NCI-H82 treated with DMSO at 0.1 percent for 48 hours (cell line): Measurements from ENCODE around the gene PGAM5.
"Not testable (repeated sequence)": the region's sequence is repeated elsewhere in the genome, so short reads cannot be mapped to it uniquely, and the experiment has no call there.

ENCODE experiments used
- DNase-seq: peaks from one replicate; lab custom pipeline; 2025; ENCODE audit not compliant: unreplicated experiment; lab: John Stamatoyannopoulos, UW

The PGAM5 gene

GRCh38 chr12:132687211-132688164 lies 23.2 kb upstream of the PGAM5 start, which contains the start of the genes POLE and PXMP2:
Gene POLE, minus strand, starts transcription at chr12:132687342. Its CDS starts 27 bp downstream, at chr12:132687315.
Gene PXMP2, plus strand, starts transcription at chr12:132687587. Its CDS starts 84 bp downstream, at chr12:132687671.
- DNase-seq, result peak; percentile 89

DNA sequence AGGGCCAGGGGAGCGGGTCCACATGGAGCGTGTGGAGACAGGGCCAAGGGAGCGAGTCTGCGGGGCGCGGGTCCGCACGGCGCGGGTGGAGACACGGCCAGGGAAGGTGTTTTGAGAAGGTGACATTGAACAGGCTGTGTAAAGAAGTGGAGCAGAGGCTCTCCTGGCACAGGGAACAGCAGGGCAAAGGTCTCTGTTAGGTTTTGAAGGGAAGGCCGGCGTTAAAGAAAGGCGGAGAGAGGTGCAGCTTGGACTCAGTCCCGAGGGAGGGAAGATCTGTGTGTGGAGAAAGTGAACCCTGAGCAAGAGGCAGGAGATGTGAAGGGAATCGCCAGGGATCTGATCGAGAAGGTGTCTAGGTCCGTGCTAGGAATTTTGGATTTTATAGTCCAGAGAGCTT lies 21.4 kb upstream of the PGAM5 start:
- DNase-seq, result no peak

DNA sequence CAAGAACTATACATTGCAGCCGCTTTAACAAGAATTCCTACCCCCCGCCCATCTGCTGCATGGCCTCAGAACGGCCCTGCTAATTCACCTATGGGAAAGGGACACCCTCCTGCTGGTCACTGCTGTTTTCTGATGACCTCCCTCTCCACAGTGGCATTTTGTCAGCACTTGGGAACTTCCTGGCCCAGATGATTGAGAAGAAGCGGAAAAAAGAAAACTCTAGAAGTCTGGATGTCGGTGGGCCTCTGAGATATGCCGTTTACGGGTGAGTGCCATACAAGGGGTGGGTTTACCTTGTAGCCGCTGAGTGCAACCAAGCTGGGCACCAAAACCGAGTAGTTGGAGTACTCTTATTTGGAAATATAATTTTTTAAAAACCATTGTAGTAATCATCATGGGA lies 20.5 kb upstream of the PGAM5 start:
- no peak for DNase-seq

DNA sequence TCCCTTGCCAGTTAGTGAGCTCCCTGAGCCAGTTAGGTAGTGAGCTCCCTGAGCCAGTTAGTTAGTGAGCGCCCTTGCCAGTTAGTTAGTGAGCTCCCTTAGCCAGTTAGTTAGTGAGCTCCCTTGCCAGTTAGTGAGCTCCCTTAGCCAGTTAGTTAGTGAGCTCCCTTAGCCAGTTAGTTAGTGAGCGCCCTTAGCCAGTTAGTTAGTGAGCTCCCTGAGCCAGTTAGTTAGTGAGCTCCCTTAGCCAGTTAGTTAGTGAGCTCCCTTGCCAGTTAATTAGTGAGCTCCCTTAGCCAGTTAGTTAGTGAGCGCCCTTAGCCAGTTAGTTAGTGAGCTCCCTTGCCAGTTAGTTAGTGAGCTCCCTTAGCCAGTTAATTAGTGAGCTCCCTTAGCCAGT lies 18.6 kb upstream of the PGAM5 start:
- DNase-seq, result not testable (repeated sequence)

DNA sequence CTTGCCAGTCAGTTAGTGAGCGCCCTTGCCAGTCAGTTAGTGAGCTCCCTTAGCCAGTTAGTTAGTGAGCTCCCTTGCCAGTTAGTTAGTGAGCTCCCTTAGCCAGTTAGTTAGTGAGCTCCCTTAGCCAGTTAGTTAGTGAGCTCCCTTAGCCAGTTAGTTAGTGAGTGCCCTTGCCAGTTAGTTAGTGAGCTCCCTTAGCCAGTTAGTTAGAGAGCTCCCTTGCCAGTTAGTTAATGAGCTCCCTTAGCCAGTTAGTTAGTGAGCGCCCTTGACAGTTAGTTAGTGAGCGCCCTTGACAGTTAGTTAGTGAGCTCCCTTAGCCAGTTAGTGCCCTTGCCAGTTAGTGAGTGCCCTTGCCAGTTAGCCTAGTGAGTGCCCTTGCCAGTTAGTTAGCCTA lies 15.8 kb upstream of the PGAM5 start:
- DNase-seq, result not testable (repeated sequence)

- DNase-seq, result no peak
Measured at GRCh38 chr12:132695431-132695830, 15.2 kb upstream of the PGAM5 start.

DNA sequence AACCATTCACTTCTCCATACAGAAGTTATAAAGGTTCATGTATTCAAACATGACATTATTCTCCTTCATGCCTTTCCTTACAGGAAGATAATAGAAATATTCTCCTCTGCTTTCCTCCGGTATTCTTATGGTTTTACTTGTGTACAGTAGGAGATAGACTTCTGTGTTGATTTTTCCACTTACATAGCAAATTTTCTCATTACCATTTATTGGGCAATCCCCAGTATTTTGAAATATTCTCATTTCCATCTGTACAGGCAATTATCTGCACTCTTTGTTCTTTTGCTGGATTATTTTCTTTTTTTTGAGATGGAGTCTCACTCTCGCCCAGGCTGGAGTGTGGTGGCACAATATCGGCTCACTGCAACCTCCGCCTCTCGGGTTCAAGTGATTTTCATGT lies 12.3 kb upstream of the PGAM5 start:
- no peak for DNase-seq

DNA sequence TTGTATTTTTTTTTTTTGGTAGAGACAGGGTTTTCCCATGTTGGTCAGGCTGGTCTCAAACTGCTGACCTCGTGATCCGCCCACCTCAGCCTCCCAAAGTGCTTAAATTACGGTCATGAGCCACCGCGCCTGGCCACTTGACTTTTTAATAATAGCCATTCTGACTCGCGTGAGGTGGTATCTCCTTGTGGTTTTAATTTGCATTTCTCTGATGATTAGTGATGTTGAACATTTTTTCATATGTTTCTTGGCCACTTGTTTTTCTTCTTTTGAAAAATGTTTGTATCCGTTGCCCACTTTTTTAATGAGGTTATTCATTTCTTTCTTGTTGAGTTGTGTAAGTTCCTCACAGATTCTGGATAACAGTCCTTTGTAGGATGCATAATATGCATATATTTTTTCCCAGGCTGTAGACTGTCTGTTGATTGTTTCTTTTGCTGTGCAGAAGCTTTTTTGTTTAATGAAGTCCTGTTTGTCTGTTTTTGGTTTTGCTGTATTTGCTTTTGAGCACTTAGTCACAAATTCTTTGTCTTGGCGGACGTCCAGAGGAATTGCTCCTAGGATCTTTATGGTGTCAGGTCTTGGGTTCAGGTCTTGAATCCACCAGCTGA lies 10.3 kb upstream of the PGAM5 start:
- DNase-seq, result no peak

- no peak for DNase-seq
Measured at GRCh38 chr12:132702640-132703039, 8.0 kb upstream of the PGAM5 start.

DNA sequence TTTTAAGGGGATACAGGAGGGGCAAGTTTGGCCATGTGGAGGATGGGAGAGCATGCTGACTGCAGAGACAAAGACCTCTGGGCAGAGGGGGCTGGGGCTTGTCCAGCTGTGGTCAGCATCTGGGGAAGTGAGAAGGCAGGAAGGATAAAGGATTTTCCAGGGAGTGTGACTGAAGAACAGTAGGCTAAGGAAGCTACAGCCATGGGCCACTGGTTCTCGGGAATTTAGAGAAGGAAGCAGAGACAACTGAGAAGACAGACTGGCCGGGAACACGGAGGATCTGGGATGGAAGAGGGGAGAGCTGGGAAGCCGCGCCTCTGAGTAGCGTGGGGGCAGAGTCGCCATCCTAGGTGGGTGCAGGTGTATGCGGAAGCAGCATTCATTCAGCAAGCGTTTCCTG lies 7.0 kb upstream of the PGAM5 start:
- no peak for DNase-seq

DNA sequence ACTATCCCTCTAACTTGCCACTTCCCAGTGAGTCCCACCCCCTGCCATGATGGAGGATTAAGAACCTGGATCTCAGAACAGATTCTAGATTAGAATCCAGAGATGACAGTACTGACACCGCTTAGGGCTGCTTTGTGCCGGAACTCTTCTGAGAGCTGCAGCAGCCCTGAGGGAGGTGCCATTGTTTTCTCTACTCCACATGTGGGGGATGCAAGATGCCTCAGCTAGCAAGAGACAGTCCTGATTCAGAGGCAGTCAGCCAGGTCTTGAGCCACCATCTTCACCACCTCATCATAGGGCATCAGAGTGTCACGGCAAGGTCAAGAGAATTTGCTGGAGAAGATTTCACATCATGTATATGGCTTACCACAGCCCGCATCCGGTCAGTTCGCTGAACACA lies 3.4 kb upstream of the PGAM5 start:
- DNase-seq, result no peak

DNA sequence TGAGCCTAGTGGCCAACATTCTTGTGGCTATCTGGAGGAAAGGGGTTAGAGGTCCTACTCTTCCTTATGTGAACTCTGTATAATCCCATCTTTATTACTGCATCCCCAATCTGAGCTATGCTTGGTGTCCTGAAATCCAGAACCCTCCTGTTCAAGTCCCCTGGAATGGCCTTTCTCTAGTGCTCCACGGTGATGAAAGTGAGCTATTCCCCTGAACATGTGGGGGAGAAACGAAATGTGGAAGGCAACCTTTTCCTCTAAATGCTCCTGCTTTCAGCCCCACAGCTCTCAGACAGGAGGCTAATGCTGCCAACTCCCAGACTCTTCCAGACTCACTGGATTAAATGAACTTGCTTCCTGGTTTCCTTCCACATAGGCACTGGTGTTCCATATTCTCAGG lies 2.5 kb upstream of the PGAM5 start:
- no peak for DNase-seq

DNA sequence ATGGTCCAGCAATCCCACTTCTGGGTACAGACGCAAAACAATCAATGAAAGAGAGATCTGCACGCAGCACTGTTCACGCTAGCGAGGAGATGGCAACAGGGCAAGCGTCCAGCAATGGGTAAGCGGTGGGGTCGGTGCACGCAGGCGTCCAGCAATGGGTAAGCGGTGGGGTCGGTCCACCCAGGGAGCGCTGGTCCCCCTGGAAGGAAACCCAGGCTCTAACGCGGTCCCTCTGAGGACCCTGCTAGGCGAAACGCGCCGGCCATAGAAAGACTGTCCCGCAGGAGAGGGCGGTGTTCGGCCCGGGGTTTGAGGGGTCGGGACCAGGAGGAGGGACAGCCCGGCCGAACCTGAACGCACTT lies 618 bp upstream of the PGAM5 start:
- DNase-seq, result no peak

DNA sequence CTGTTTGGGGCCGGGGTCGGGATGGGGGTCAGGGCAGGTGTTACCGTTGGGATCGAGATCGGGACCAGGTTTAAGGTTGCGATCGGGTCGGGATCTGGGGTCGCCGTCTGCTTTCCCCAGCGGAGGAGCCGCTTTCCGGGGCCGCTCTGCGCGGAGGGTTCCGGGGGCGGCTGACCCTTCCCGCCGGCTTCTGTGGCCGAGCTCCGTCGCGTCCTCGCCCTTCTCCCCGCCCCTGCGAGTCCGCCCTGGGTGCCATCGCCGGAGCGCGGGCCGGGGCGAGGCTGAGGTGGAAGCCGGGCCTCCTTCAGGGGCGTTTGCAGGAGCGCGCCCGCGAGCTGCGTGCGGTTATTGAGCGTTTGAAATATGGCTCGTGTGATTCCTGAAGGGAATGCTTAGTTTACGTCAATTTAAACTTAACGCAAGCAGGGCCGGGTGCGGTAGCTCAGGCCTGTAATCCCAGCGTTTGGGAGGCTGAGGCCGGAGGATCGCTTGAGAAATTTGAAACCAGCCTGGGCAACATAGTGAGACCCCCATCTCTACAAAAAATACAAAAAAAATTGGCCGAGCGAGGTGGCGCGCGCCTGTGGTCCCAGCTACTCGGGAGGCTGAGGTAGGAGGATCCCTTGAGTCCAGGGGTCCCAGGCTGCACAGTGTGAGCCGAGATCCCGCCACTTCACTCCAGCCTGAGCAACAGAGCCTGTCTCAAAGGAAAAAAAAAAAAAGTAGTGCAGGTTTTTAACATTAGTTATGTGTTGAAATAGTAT lies 620 bp downstream of the PGAM5 start:
- no peak for DNase-seq

GRCh38 chr12:132713123-132713522 lies 2.5 kb downstream of the PGAM5 start:
- no peak for DNase-seq

DNA sequence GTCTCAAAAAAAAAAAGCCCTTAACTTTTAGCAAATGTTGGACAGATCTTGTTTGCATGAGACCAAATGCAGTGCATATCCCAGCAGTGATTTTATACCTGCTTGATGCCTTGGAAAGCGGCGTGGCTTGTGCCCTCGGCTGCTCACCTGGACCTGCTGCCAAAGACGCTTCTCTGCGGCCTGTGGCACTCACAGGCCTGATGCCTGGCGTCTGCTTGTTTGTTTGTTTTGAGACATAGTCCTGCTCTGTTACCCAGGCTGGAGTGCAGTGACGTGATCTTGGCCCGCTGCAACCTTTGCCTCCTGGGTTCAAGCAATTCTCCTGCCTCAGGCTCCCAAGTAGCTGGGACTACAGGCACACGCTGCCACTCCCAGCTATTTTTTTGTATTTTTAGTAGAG lies 5.2 kb downstream of the PGAM5 start:
- DNase-seq, result no peak

DNA sequence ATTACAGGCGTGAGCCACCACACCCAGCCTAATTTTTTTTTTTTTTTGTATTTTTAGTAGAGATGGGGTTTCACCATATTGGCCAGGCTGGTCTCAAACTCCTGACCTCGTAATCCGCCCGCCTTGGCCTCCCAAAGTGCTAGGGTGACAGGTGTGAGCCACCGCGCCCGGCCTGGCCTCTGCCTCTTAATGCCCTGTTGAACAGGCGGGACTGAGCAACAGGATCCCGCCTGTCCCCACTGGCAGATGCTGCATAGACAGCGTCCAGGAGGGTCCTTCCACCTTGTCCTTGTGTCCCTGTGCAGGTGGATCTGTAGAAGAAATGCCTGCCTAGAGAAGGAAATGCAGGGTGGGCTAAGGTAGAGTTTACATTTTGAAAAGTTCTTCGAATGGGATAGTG lies 5.7 kb downstream of the PGAM5 start:
- DNase-seq, result no peak

GRCh38 chr12:132717011-132717410 lies 6.4 kb downstream of the PGAM5 start:
- DNase-seq, result no peak

DNA sequence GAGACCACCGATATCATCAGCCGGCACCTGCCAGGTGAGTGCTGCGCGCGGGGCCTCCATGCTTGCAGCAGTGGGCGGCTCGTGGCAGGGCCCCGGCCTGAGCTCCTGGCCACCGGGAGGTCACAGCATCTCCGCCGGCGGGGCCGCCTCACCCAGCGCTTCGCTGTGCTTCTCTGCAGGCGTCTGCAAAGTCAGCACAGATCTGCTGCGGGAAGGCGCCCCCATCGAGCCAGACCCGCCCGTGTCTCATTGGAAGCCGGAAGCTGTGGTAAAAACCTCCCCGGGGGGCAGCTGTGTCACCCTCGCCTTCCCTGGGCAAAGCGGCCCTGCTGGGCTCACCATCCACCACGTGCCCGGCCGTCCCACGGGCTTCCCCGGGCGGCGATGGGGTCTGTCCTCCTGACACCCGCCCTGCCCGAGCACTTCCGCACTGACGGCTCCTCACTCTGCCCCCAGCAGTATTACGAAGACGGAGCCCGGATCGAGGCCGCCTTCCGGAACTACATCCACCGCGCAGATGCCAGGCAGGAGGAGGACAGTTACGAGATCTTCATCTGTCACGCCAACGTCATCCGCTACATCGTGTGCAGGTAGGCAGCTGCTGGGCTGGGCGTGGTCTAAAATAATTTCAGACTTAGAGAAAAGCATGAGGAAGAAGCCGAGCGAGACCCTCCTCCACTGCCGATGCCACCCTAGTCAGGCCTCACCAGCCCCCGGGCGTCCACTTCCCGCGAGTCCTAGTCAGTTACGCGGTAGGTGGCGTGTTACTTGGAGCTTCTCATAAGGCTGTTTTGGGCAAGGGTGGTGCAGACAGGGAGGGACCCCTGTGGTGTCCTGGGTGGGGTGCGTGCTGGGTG lies 7.1 kb downstream of the PGAM5 start:
- DNase-seq, result no peak

- no peak for DNase-seq
Measured at GRCh38 chr12:132718644-132719043, 8.0 kb downstream of the PGAM5 start.
